Measurements from ENCODE around the gene RNF150.

Gene RNF150

DNA sequence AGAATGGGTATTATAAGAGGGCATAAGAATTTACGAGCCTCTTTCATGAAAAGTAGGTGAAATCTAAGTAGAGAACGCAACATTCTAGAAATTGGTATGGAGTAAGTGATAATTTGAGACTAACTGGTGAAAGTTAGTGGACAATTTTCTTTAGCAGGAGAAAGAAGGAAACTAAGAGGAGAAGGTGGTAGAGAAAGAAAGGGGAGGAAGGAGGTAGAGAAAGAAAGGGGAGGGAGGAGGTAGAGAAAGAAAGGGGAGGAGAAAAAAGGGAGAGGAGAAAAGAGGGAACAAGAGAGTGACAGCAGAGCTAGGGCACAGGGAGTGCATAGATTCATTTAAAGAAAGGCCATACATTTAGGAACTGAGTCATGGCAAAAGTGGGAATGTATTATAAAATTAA, 94.1 kb downstream of the RNF150 start:
- Histone ChIP-seq H3K9ac (ENCODE audit: low read depth, low read length) (no peak overlapping the region), H3K36me3 (ENCODE audit: insufficient read depth, low read depth, low read length) (no peaks in the 10 kb centered on the region), H3K4me1 (ENCODE audit: insufficient read depth, low read length) (no peaks in the 10 kb centered on the region), H3K27ac (ENCODE audit: low read length) (no peak overlapping the region), H3K4me3 (ENCODE audit: low read length) (no peak overlapping the region), H3K27me3 (ENCODE audit: insufficient read depth, low read length) (no peaks in the 10 kb centered on the region), H3K9me3 (ENCODE audit: insufficient read depth, low read depth, low read length) (no peaks in the 10 kb centered on the region; the same call in 1 of the 2 replicates)

GRCh38 chr4:141038428-141038827, 94.8 kb downstream of the RNF150 start:
- Histone ChIP-seq H3K36me3 (ENCODE audit: insufficient read depth, low read depth, low read length) (no peaks in the 10 kb centered on the region), H3K27me3 (ENCODE audit: insufficient read depth, low read length) (no peaks in the 10 kb centered on the region), H3K27ac (ENCODE audit: low read length) (no peak overlapping the region), H3K4me1 (ENCODE audit: insufficient read depth, low read length) (no peaks in the 10 kb centered on the region), H3K9me3 (ENCODE audit: insufficient read depth, low read depth, low read length) (no peaks in the 10 kb centered on the region; the same call in 1 of the 2 replicates), H3K9ac (ENCODE audit: low read depth, low read length) (no peak overlapping the region), H3K4me3 (ENCODE audit: low read length) (no peak overlapping the region)

GRCh38 chr4:141037446-141037845, 95.8 kb downstream of the RNF150 start:
- H3K4me1 ChIP-seq (ENCODE audit: insufficient read depth, low read length), result no peaks in the 10 kb centered on the region
- H3K27me3 ChIP-seq (ENCODE audit: insufficient read depth, low read length), result no peaks in the 10 kb centered on the region
- no peak overlapping the region for H3K27ac ChIP-seq (ENCODE audit: low read length)
- H3K4me3 ChIP-seq (ENCODE audit: low read length), result no peak overlapping the region
- H3K9me3 ChIP-seq (ENCODE audit: insufficient read depth, low read depth, low read length), result no peaks in the 10 kb centered on the region; the same call in 1 of the 2 replicates
- no peaks in the 10 kb centered on the region for H3K36me3 ChIP-seq (ENCODE audit: insufficient read depth, low read depth, low read length)
- H3K9ac ChIP-seq (ENCODE audit: low read depth, low read length), result no peak overlapping the region

- Histone ChIP-seq H3K36me3 (ENCODE audit: insufficient read depth, low read depth, low read length) (no peaks in the 10 kb centered on the region), H3K27me3 (ENCODE audit: insufficient read depth, low read length) (no peaks in the 10 kb centered on the region), H3K27ac (ENCODE audit: low read length) (no peak overlapping the region), H3K9me3 (ENCODE audit: insufficient read depth, low read depth, low read length) (no peaks in the 10 kb centered on the region; the same call in 1 of the 2 replicates), H3K9ac (ENCODE audit: low read depth, low read length) (no peak overlapping the region), H3K4me3 (ENCODE audit: low read length) (no peak overlapping the region), H3K4me1 (ENCODE audit: insufficient read depth, low read length) (no peaks in the 10 kb centered on the region)
Measured at GRCh38 chr4:141036786-141037185, 96.5 kb downstream of the RNF150 start.

GRCh38 chr4:141035920-141036319, 97.3 kb downstream of the RNF150 start:
- H3K27me3 ChIP-seq (ENCODE audit: insufficient read depth, low read length), result no peaks in the 10 kb centered on the region
- no peak overlapping the region for H3K27ac ChIP-seq (ENCODE audit: low read length)
- no peaks in the 10 kb centered on the region; the same call in 1 of the 2 replicates for H3K9me3 ChIP-seq (ENCODE audit: insufficient read depth, low read depth, low read length)

DNA sequence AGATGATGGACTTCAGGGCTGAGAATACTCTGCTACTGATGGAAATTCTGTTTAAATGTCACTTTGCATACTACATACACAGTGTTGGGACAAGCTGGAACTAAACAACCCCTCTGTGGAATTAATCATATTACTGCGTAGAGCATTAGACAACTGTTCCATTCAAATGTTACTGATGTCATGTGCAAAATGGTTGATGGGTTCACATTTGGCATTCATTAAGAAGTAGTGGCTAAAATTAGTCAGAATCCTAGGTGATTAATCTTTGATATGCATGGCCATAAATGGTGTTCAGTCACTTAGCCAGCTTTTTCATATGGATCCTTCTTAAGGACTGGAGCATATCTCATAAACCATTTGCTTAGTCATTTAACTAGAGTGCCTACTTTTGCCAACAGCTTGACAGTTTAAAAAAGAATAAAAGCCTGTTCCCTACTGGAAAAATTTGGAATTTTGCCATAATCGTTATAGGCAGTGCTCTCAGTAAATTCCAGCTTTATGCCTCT, 105.2 kb downstream of the RNF150 start:
- Histone ChIP-seq H3K27ac (ENCODE audit: low read length) (no peak overlapping the region), H3K36me3 (ENCODE audit: insufficient read depth, low read depth, low read length) (no peaks in the 10 kb centered on the region), H3K4me3 (ENCODE audit: low read length) (no peak overlapping the region), H3K27me3 (ENCODE audit: insufficient read depth, low read length) (no peaks in the 10 kb centered on the region), H3K9me3 (ENCODE audit: insufficient read depth, low read depth, low read length) (no peaks in the 10 kb centered on the region), H3K9ac (ENCODE audit: low read depth, low read length) (no peak overlapping the region), H3K4me1 (ENCODE audit: insufficient read depth, low read length) (no peaks in the 10 kb centered on the region)

More at GRCh38 chr4:141035920-141036319, 97.3 kb downstream of the RNF150 start:
- Histone ChIP-seq H3K4me1 (ENCODE audit: insufficient read depth, low read length) (no peaks in the 10 kb centered on the region), H3K9ac (ENCODE audit: low read depth, low read length) (no peak overlapping the region), H3K36me3 (ENCODE audit: insufficient read depth, low read depth, low read length) (no peaks in the 10 kb centered on the region), H3K4me3 (ENCODE audit: low read length) (no peak overlapping the region)

- H3K9ac ChIP-seq (ENCODE audit: low read depth, low read length), result no peak overlapping the region
- no peaks in the 10 kb centered on the region for H3K27me3 ChIP-seq (ENCODE audit: insufficient read depth, low read length)
- H3K4me1 ChIP-seq (ENCODE audit: insufficient read depth, low read length), result no peaks in the 10 kb centered on the region
- H3K27ac ChIP-seq (ENCODE audit: low read length), result no peak overlapping the region
- no peak overlapping the region for H3K4me3 ChIP-seq (ENCODE audit: low read length)
- no peaks in the 10 kb centered on the region for H3K9me3 ChIP-seq (ENCODE audit: insufficient read depth, low read depth, low read length)
- no peaks in the 10 kb centered on the region for H3K36me3 ChIP-seq (ENCODE audit: insufficient read depth, low read depth, low read length)
Measured at GRCh38 chr4:141027421-141027820, 105.8 kb downstream of the RNF150 start.

GRCh38 chr4:141026900-141027299, 106.4 kb downstream of the RNF150 start:
- Histone ChIP-seq H3K27ac (ENCODE audit: low read length) (no peak overlapping the region), H3K36me3 (ENCODE audit: insufficient read depth, low read depth, low read length) (no peaks in the 10 kb centered on the region), H3K4me3 (ENCODE audit: low read length) (no peak overlapping the region), H3K27me3 (ENCODE audit: insufficient read depth, low read length) (no peaks in the 10 kb centered on the region), H3K9me3 (ENCODE audit: insufficient read depth, low read depth, low read length) (no peaks in the 10 kb centered on the region), H3K9ac (ENCODE audit: low read depth, low read length) (no peak overlapping the region), H3K4me1 (ENCODE audit: insufficient read depth, low read length) (no peaks in the 10 kb centered on the region)

DNA sequence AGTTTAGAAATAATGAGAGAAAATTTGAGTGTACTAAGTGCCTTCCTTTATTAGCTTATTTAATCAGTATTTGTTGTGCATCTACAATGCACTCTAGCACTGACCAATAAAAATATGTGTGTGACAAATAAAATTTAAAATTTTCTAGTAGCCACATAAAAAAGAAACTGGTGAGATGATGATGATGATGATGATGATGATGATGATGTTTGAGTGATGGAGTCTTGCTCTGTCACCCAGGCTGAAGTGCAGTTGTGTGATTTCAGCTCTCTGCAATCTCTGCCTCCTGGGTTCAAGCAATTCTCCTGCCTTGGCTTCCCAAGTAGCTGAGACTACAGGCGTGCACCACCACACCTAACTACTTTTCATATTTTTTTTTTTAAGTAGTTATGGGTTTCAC, 110.2 kb downstream of the RNF150 start:
- H3K27ac ChIP-seq (ENCODE audit: low read length), result no peak overlapping the region
- H3K9me3 ChIP-seq (ENCODE audit: insufficient read depth, low read depth, low read length), result no peaks in the 10 kb centered on the region
- H3K27me3 ChIP-seq (ENCODE audit: insufficient read depth, low read length), result no peaks in the 10 kb centered on the region
- H3K9ac ChIP-seq (ENCODE audit: low read depth, low read length), result no peak overlapping the region
- no peaks in the 10 kb centered on the region for H3K36me3 ChIP-seq (ENCODE audit: insufficient read depth, low read depth, low read length)
- H3K4me1 ChIP-seq (ENCODE audit: insufficient read depth, low read length), result no peaks in the 10 kb centered on the region
- H3K4me3 ChIP-seq (ENCODE audit: low read length), result no peak overlapping the region

GRCh38 chr4:141022111-141022695, 111.1 kb downstream of the RNF150 start:
- no peaks in the 10 kb centered on the region for H3K36me3 ChIP-seq (ENCODE audit: insufficient read depth, low read depth, low read length)
- no peaks in the 10 kb centered on the region for H3K4me1 ChIP-seq (ENCODE audit: insufficient read depth, low read length)
- no peak overlapping the region for H3K9ac ChIP-seq (ENCODE audit: low read depth, low read length)
- no peak overlapping the region for H3K4me3 ChIP-seq (ENCODE audit: low read length)
- H3K9me3 ChIP-seq (ENCODE audit: insufficient read depth, low read depth, low read length), result no peaks in the 10 kb centered on the region
- H3K27me3 ChIP-seq (ENCODE audit: insufficient read depth, low read length), result no peaks in the 10 kb centered on the region
- no peak overlapping the region for H3K27ac ChIP-seq (ENCODE audit: low read length)

DNA sequence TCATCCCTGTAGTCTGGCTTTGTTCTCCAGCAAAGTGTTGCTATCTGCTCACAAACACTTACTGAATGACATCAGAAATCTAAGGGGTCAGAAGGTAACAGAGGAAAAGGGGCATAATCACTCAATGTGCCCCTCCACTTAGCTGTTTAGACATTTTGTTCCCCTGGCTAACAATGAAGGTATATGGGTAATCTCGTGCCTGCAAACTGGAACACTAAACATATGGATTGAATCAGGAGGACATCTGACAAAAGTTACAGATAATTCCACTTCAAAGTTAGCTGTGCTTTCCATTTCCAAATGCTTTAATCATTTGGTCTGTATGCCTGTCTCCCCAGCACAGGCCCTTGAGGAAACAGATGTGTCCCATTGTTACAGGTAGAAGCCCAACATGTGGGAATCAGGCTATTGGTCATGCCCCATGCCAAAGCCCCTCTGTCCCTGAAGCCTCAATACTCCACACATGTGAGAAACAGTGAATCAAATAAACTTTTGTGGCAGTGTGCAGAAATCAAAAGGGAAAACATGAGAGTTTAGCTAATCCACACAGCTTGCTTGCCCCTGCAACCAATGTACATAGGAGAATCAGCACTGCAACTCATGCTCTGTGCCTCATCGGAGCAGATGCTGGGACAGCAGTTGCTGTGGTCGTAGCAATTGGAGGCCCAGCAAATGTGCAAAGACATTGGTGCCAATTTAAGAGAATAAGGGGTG, 111.7 kb downstream of the RNF150 start:
- H3K4me3 ChIP-seq (ENCODE audit: low read length), result no peak overlapping the region
- no peaks in the 10 kb centered on the region for H3K27me3 ChIP-seq (ENCODE audit: insufficient read depth, low read length)
- no peaks in the 10 kb centered on the region for H3K9me3 ChIP-seq (ENCODE audit: insufficient read depth, low read depth, low read length)
- no peak overlapping the region for H3K9ac ChIP-seq (ENCODE audit: low read depth, low read length)
- no peaks in the 10 kb centered on the region for H3K4me1 ChIP-seq (ENCODE audit: insufficient read depth, low read length)
- no peak overlapping the region for H3K27ac ChIP-seq (ENCODE audit: low read length)
- H3K36me3 ChIP-seq (ENCODE audit: insufficient read depth, low read depth, low read length), result no peaks in the 10 kb centered on the region

DNA sequence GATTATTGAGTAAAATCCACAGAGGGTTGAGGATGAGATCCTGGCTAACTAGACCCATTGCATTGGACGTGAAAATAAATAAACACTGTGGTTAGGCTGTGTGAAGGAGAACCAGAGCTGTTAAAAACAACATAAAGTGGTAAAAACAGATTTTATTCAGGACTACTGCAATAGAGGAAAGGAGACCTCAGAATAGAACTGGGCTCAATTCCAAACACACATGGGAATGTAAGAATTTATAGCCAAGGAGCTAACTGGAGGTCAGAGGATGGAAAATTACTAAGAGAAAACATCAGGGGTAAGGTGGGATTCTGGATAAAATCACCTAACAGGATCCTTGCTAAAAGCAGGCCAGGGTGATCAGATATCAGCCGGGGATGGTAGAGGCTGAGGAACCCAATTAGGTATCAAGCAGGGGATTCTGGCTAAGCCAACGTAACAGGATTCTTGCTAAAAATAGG, 112.4 kb downstream of the RNF150 start:
- no peak overlapping the region for H3K27ac ChIP-seq (ENCODE audit: low read length)
- no peaks in the 10 kb centered on the region for H3K4me1 ChIP-seq (ENCODE audit: insufficient read depth, low read length)
- H3K27me3 ChIP-seq (ENCODE audit: insufficient read depth, low read length), result no peaks in the 10 kb centered on the region
- H3K36me3 ChIP-seq (ENCODE audit: insufficient read depth, low read depth, low read length), result no peaks in the 10 kb centered on the region
- no peak overlapping the region for H3K9ac ChIP-seq (ENCODE audit: low read depth, low read length)
- no peak overlapping the region for H3K4me3 ChIP-seq (ENCODE audit: low read length)
- H3K9me3 ChIP-seq (ENCODE audit: insufficient read depth, low read depth, low read length), result no peaks in the 10 kb centered on the region

Data from iPS-20b (cell line).